Left renal pelvis (tissue), 4 donors: ENCODE results near the gene SERINC2. TPM values are rescaled to one million over a fixed set of nuclear protein-coding genes. Genes with fewer than 3 reads are reported as not detected.

Experiments used
- DNase-seq, 4 donors: peaks; one replicate each; pipeline ENCODE4 v3.0.0-alpha.2; 2013; ENCODE audit warnings: low read depth in 4 of 4, low spot score in 3 of 4
- polyA plus RNA-seq, 4 donors: library from polyadenylated mRNA; unstranded; fragments of 120-200 nt; gene quantifications; one replicate each; pipeline ENCODE4 v1.2.1, GENCODE V29; 2013; ENCODE audit not compliant: insufficient read length in 4 of 4

Gene SERINC2
- 10 to 100 TPM in 3 of 4 donors, 1 to 10 TPM in 1; 8.8 to 51.2 (median 41.6) TPM for polyA plus RNA-seq

GRCh38 chr1:31412732-31413404, at the start of gene SERINC2:
TSS of gene SERINC2 (plus strand) at chr1:31413213. CDS start at chr1:31413266, 53 bp downstream.
- no peak for DNase-seq

- DNase-seq: peak in 3 of 4 donors; percentile 25 to 50 (median 40)
These were observed 48.3 kb upstream of the SERINC2 start for GRCh38 chr1:31364561-31365250.

- DNase-seq: no peak
These were observed 46.2 kb upstream of the SERINC2 start for GRCh38 chr1:31366796-31367195.

GRCh38 chr1:31368611-31369107, 44.4 kb upstream of the SERINC2 start:
- no peak for DNase-seq

DNA sequence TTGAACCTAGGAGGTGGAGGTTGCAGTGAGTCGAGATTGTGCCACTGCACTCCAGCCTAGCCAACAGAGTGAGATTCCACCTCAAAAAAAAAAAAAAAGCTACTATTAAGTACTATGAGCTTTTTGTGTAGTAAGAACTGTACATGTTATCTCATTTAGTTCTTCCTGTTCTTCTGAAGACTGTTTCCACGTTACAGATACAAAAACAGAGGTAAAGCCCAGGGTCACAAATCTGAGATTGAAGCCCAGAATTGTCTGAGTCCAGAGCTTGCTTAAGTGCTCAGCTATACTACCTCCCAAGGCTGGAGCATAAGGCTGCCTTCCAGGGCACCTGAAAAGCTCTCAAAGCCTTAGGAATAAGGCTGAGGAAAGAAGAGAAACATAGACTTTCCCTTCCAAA, 43.0 kb upstream of the SERINC2 start:
- DNase-seq: no peak

DNA sequence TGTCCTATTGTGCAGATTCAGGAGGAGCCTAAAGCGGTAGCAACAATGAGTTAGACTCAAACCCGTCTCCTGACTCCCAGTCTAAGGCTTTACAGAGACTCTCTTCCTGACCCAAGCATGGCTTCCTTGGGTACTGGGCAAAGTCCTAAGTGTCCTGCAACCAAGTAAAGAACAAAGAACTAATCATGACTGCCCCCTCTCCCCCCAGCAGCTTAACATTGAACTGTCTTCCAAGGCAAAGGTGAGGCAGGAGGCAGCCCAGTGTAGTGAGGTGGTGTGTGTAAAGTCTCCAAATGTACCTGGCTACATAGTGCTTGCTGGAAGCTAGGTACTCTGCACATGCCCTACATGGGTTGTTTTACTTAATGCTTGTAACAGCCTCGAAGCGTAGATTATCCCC, 42.4 kb upstream of the SERINC2 start:
- no peak for DNase-seq

GRCh38 chr1:31371121-31371959, 41.7 kb upstream of the SERINC2 start:
- DNase-seq: no peak

- DNase-seq: no peak
These were observed 41.0 kb upstream of the SERINC2 start for GRCh38 chr1:31372051-31372450.

DNA sequence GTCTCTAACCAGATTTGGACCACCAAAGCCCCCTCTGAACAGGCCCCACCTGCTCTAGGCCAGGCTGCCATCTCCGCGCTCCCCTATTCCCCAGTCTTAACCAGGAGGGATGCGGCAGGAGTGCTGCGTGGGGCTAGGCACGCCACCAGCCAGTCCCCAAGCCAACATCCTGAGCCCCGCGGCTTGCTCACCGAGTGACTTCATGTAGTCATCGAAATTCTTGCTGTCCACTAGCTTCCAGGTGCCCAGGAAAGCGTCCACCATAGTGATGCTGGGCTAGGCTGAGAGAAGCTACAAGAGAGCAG, 40.3 kb upstream of the SERINC2 start:
- no peak for DNase-seq

DNA sequence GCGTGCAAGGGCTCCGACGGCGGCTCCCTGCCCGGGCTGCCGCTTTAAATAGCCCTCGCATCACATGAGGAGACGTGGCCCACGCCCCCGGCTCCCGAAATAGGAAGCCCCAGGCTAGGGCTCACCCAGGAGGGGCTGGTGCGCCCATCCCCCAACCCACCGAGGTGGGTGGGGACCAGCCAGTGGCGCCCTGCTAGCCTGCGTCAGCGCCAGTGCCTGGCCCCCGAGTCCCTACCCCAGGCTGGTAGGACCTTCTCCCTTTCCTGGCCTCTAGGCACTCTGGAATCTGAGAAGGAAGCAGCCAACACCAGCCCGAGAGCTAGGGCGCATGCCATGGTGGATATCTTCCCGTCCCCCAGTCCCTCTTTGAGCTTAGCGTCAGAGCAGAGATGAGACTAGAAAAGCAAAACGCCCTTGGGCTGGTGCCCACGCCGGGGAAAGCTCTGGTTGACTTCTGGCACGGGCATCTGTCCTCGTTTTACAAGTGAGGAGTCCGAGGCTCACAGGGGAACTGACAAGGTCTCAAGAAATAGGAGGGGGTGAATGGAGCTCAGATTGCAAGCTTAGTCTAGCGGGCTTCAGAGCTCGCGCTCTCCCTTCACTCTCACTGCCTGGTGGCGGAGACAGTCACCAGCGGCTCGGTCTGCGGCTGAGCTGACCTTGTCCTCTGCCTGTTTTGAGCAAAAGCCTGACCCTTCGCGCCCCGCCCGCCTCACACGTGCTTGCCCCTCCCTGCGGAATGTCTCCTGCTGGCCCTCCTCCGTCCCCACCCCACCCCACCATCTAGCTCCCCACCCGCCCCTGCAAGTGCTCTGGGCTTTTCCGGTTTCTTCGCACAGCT, 39.7 kb upstream of the SERINC2 start, which contains the start of gene FABP3:
FABP3 (minus strand) TSS at position 21 of the 841 bp plus-strand sequence. CDS start 62 bp downstream, outside the sequence.
- DNase-seq: peak in 1 of 4 donors; percentile 60

GRCh38 chr1:31373897-31374486, 39.0 kb upstream of the SERINC2 start:
- no peak for DNase-seq

- DNase-seq: no peak
These were observed 38.4 kb upstream of the SERINC2 start for GRCh38 chr1:31374511-31375196.

DNA sequence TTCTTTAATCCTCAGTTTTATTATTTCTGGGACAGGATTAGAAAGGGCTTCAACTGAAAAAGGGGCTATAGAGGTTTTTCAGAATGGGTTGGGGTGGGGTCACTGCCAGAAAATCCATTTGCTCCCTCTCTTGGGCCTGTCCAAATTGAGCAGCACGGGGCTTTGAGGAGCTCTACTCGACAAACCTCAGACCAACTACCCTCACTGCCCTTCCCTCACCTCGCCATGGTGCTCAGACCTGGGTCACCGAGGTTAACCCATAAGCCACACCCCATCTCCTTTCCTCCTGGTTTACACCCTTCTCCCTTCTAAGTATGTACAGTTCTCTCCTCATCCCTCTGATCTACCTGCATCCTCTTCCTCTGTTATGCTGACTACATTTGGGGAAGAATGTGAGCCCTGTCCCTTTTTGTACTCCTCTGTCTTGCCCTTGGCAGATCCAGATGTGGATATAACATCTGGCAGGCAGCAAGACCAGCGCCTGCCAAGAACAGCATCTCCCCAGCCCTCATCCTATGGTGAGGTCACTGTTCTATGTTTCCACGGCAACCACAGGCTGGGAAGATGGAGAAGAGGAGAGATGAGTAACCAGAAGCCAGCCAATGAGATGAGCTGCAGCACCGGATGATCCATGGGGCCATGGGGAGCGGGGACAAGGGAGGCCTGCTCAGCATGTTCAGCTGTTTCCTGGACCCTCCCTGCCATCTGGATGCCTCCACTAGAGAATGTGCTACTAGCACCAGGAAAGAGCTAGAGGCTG, 36.5 kb upstream of the SERINC2 start:
- DNase-seq: no peak

- DNase-seq: no peak
These were observed 35.6 kb upstream of the SERINC2 start for GRCh38 chr1:31377364-31377863.

GRCh38 chr1:31378001-31378400, 35.0 kb upstream of the SERINC2 start:
- no peak for DNase-seq

- DNase-seq: no peak
These were observed 32.8 kb upstream of the SERINC2 start for GRCh38 chr1:31380181-31380580.

GRCh38 chr1:31381394-31382294, 31.4 kb upstream of the SERINC2 start:
- no peak for DNase-seq
